HEK293T (cell line): ENCODE data around the gene ZC3H12C.

ENCODE experiments used
- FOXA1 ChIP-seq: fragments of 450-650 bp; IDR thresholded peaks from 2 replicates; pipeline ENCODE4 v1.6.1; 2016; ENCODE audit warnings: mild to moderate bottlenecking
- FOXK2 ChIP-seq: fragments of 450-650 bp; IDR thresholded peaks from 2 replicates; pipeline ENCODE4 v1.6.1; 2016; ENCODE audit warnings: mild to moderate bottlenecking
- NFRKB ChIP-seq: fragments of 450-650 bp; IDR thresholded peaks from 2 replicates; pipeline ENCODE4 v1.6.1; 2016; ENCODE audit warnings: mild to moderate bottlenecking, moderate library complexity
- SP1 ChIP-seq: fragments of 450-650 bp; IDR thresholded peaks from 2 replicates; pipeline ENCODE4 v1.6.1; 2017

- no peak for TF ChIP-seq SP1
- no peak for TF ChIP-seq FOXK2
- no peak for TF ChIP-seq NFRKB
- TF ChIP-seq FOXA1 = no peak
Measured at GRCh38 chr11:110217223-110217877, 124.2 kb downstream of the ZC3H12C start.
